T-helper 17 cell (primary cell): ENCODE measurements around the gene ADGRB2. TPM values are rescaled to one million over a fixed set of nuclear protein-coding genes. Genes with fewer than 3 reads are reported as not detected.
A peak's percentile ranks its signal among the peaks of the same experiment; 100 is the strongest.

Experiments
- ATAC-seq: fragments of 150-1000 bp; cut with Tn5 transposase; 2 replicates; pipeline ENCODE4 v1.10.0; 2021; ENCODE audit warnings: mild to moderate bottlenecking, moderate library complexity
- DNase-seq, 3 donors: peaks; one replicate each; pipeline versions ENCODE4 v3.0.0 to v3.0.0-alpha.2; 2020 to 2021
- H3K9me3 ChIP-seq: one replicate; pipeline ENCODE4 v1.7.0; 2013; ENCODE audit warnings: low read length, mild to moderate bottlenecking; ENCODE audit not compliant: control insufficient read depth, poor library complexity, severe bottlenecking
- H3K27ac Mint-ChIP-seq: one replicate; pipeline ENCODE4 v1.8.0; 2022; ENCODE audit warnings: mild to moderate bottlenecking, moderate library complexity, mixed read lengths
- H3K27me3 Mint-ChIP-seq: one replicate; pipeline ENCODE4 v1.8.0; 2022; ENCODE audit warnings: mixed read lengths
- H3K36me3 Mint-ChIP-seq: one replicate; pipeline ENCODE4 v1.8.0; 2022; ENCODE audit warnings: low read depth, mixed read lengths
- H3K4me1 Mint-ChIP-seq: one replicate; pipeline ENCODE4 v1.8.0; 2022; ENCODE audit warnings: mild to moderate bottlenecking, mixed read lengths
- H3K4me3 Mint-ChIP-seq: one replicate; pipeline ENCODE4 v1.8.0; 2022; ENCODE audit warnings: mild to moderate bottlenecking, moderate library complexity, mixed read lengths
- total RNA-seq, 4 donors: library from RNA in 2 of 4; stranded (reverse) in 2 of 4; gene quantifications; one replicate each; pipeline ENCODE4 v1.2.3 and lab custom pipeline; 2022 to 2026

The ADGRB2 gene
- total RNA-seq, 2 donors from 2014 or later, result 1.0 to 1.4 TPM

DNA sequence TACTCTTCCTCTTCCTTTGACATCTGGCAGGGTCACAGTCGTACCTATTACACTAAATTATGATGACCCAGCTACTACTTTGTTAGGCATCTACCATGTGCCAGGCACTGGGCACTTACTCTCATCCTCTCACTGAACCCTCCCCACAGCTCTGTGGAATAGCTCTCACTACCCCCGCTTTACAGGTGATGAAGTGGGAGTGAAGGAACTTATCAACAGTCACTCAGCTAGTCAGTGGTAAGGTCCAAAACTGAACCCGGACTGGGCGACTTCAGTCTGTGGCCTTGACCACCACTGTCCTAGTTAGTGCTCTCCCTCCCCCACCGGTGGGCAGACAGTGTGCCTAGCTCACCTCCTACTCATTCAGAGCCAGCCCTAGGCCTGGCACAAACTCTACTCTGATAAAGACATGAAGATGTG, 12.3 kb downstream of the ADGRB2 start:
- ATAC-seq (no peak), DNase-seq (no peak)
- no peaks in the 10 kb centered on the region for H3K9me3 ChIP-seq
- H3K4me1 Mint-ChIP-seq, result peaks cover 20% of the 10 kb centered on the region
- H3K27ac Mint-ChIP-seq, result no peak overlapping the region
- H3K36me3 Mint-ChIP-seq, result peaks cover 4% of the 10 kb centered on the region
- peaks cover 43% of the 10 kb centered on the region for H3K27me3 Mint-ChIP-seq
- no peak overlapping the region for H3K4me3 Mint-ChIP-seq

DNA sequence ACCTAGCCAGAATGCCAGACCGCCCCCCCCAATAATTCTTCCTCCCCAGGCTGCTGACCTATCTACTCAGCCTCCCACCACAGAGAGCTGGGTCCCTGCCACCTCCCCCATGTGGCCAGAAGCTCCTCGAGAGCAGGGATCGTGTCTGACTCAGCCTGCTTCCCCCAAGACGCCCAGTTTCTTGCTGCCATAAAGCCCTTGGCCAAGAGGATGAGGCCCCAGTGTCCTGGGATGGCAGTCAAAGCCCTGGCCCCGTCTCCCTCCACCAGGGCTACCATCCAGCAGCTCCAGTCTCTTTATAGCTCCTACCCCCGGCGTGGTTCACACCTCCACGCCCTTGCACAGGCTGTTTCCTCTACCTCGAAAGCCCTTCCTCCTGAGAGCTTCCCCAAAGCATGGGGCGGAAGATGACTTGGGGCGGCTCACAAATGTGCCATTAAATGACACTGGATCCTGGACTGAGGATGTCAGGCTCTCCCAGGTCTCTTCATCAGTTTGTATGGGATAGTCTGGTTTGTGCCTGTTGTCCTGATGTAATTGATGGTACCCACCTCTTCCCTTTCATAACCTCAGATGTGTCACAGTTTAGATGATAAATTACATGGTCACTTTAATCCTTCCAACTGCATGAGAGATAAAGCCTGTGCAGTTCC, 13.2 kb downstream of the ADGRB2 start:
- H3K9me3 ChIP-seq, result no peaks in the 10 kb centered on the region
- H3K27me3 Mint-ChIP-seq, result peaks cover 44% of the 10 kb centered on the region
- peaks cover 4% of the 10 kb centered on the region for H3K36me3 Mint-ChIP-seq
- ATAC-seq, result peak; percentile 59
- peaks cover 26% of the 10 kb centered on the region for H3K4me1 Mint-ChIP-seq
- peak overlapping the region; percentile 47 for H3K4me3 Mint-ChIP-seq
- H3K27ac Mint-ChIP-seq, result no peak overlapping the region
- DNase-seq, result no peak

- ATAC-seq (no peak), DNase-seq (no peak)
- Mint-ChIP-seq H3K4me3 (no peak overlapping the region), H3K27ac (no peak overlapping the region), H3K27me3 (peaks cover 44% of the 10 kb centered on the region), H3K36me3 (peaks cover 4% of the 10 kb centered on the region), H3K4me1 (peaks cover 29% of the 10 kb centered on the region)
- no peaks in the 10 kb centered on the region for H3K9me3 ChIP-seq
These were observed 14.1 kb downstream of the ADGRB2 start for GRCh38 chr1:31749785-31750735.

GRCh38 chr1:31748365-31748764, 15.8 kb downstream of the ADGRB2 start:
- ATAC-seq (no peak), DNase-seq (no peak)
- Mint-ChIP-seq H3K4me1 (peaks cover 32% of the 10 kb centered on the region), H3K4me3 (no peak overlapping the region), H3K36me3 (peaks cover 4% of the 10 kb centered on the region), H3K27ac (no peak overlapping the region), H3K27me3 (peaks cover 42% of the 10 kb centered on the region)
- H3K9me3 ChIP-seq, result no peaks in the 10 kb centered on the region

GRCh38 chr1:31747304-31747703, 16.8 kb downstream of the ADGRB2 start:
- Mint-ChIP-seq H3K27ac (no peak overlapping the region), H3K36me3 (peaks cover 4% of the 10 kb centered on the region), H3K27me3 (peaks cover 36% of the 10 kb centered on the region), H3K4me1 (peaks cover 33% of the 10 kb centered on the region), H3K4me3 (no peak overlapping the region)
- no peak for ATAC-seq
- DNase-seq, result no peak
- H3K9me3 ChIP-seq, result no peaks in the 10 kb centered on the region

DNA sequence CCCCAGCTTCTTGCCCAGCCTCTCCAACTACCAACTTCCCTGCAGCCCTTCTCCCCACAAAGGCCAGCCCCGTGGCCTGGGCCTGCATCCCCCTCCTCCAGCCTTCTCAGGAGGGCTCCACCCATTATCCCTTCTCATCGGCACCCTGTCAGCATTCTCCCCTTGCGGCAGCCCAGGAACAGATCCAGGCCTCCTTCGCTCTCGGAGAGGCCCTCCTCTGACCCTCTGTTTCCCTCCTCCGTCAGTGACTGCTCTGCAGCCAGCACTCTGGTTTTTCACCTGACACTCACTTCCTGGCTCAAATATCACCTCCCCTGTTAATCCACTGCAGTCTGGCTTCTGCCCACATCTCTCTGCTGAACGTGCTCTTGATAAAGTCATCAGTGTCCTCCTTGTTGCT, 17.5 kb downstream of the ADGRB2 start:
- Mint-ChIP-seq H3K4me1 (peaks cover 32% of the 10 kb centered on the region), H3K27me3 (peaks cover 36% of the 10 kb centered on the region), H3K36me3 (peaks cover 4% of the 10 kb centered on the region), H3K4me3 (no peak overlapping the region), H3K27ac (no peak overlapping the region)
- H3K9me3 ChIP-seq, result no peaks in the 10 kb centered on the region
- DNase-seq (no peak), ATAC-seq (no peak)

GRCh38 chr1:31745946-31746670, 18.0 kb downstream of the ADGRB2 start:
- Mint-ChIP-seq H3K4me1 (peaks cover 28% of the 10 kb centered on the region), H3K27me3 (peaks cover 35% of the 10 kb centered on the region), H3K4me3 (no peak overlapping the region), H3K27ac (no peak overlapping the region), H3K36me3 (peaks cover 4% of the 10 kb centered on the region)
- no peaks in the 10 kb centered on the region for H3K9me3 ChIP-seq
- DNase-seq (no peak), ATAC-seq (no peak)

DNA sequence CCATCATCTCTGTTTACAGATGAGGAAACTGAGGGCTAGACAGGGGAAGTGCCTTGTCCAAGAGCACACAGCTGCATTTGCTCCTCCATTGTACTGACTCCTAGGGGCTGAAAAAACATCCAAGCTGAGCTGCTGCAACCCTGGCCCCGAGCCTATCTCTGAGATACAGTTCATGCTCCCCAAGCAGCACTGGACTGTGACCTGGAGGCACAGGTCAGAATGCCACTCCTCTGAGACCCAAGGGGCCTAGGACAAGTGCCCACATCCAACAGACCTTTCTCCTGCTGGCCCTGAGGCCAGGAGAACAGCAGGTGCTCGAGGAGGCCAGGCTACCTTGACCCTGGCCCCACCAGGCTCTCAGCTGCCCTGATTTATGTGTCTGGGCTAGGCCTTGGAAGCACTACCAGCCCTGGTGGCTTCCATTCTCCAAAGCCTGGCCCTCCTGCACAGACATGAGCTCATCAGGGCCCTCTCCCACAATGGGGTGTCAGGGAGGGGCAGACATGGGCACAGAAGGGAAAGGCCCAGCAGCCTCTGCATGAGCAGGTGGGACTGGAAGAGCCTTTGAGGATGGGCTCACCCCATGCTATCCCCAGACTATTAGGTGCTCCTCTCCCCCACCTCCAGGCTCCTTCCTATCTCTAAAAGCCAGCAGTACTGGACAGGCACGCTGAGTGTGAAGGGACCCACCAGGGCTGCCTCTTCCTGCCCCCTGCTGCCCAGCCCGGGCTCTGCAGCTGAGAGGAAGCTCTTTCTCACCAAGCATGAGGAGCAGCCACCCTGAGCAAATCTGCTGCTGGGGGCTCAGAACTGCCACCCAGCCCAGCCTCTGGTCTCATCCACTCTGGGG, 18.8 kb downstream of the ADGRB2 start:
- peaks cover 28% of the 10 kb centered on the region for H3K27me3 Mint-ChIP-seq
- peak; percentile 73 for ATAC-seq
- DNase-seq, result peak in 2 of 3 donors; percentile 19 to 45
- no peak overlapping the region for H3K4me3 Mint-ChIP-seq
- peaks cover 4% of the 10 kb centered on the region for H3K36me3 Mint-ChIP-seq
- H3K4me1 Mint-ChIP-seq, result peaks cover 25% of the 10 kb centered on the region
- no peak overlapping the region for H3K27ac Mint-ChIP-seq
- H3K9me3 ChIP-seq, result no peaks in the 10 kb centered on the region

DNA sequence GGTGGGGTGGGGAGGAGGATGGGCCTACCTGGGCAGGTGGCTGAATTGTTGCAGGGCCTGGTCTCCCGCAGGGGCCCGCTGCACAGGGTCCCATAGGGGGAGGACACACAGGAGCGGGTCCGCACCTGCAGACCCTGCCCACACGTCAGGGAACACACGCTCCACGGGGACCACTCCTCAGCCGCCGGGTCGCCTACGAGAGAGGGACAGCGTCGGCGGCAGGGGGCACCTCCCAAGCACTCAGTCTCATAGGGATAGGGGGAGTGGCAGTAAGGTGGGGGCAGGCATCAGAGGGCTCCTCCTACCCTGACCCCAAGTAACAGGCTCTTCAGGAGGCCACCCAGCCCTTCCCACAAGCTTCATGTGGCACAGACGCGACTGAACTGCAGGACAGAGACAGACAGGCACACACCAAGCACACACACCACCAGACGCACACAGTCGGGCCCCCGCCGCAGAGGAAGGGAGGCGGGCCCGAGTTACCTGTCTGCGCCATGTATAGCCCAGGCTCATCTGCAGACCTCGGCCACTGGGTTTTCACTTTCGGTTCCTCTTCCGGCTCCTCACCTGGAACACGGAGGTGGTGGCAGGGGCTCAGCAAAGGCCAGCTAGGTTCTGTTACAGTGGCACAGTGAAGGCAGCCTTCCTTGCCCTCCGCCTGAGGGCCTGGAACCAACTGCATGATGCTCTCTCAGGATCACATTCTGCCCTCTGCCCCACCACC, 19.8 kb downstream of the ADGRB2 start:
- peak; percentile 57 for ATAC-seq
- Mint-ChIP-seq H3K4me1 (peaks cover 27% of the 10 kb centered on the region), H3K27me3 (peaks cover 19% of the 10 kb centered on the region), H3K36me3 (peaks cover 4% of the 10 kb centered on the region), H3K27ac (peak overlapping the region; percentile 59), H3K4me3 (peak overlapping the region; percentile 28)
- no peaks in the 10 kb centered on the region for H3K9me3 ChIP-seq
- DNase-seq, result no peak

GRCh38 chr1:31742462-31743212, 21.5 kb downstream of the ADGRB2 start:
- Mint-ChIP-seq H3K4me3 (no peak overlapping the region), H3K27me3 (peaks cover 10% of the 10 kb centered on the region), H3K36me3 (peaks cover 4% of the 10 kb centered on the region), H3K4me1 (peaks cover 33% of the 10 kb centered on the region), H3K27ac (no peak overlapping the region)
- no peak for ATAC-seq
- no peak for DNase-seq
- H3K9me3 ChIP-seq, result no peaks in the 10 kb centered on the region

DNA sequence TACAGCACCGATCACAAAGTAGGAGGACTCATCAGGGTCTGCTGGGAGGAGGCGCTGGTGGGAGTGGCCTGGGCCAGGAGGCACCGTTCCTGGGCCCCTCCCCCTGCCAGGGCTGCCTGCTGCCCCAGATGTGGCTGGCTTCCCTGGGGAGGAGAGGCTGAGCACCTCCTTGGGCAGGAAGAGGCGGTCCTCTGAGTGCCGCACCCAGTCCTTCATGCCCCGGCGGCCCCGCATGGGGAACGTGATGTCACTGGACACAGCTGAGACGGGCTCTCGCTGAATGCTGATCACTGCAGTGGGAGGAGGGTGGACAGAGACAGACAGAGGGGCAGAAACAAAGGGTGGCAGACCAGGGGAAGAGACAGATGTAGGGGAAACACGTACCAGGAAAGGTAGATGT, 24.8 kb downstream of the ADGRB2 start:
- ATAC-seq (peak; percentile 83), DNase-seq (peak in 2 of 3 donors; percentile 21 to 24)
- peak overlapping the region; percentile 79 for H3K27ac Mint-ChIP-seq
- peaks cover 25% of the 10 kb centered on the region for H3K4me1 Mint-ChIP-seq
- no peaks in the 10 kb centered on the region for H3K9me3 ChIP-seq
- H3K36me3 Mint-ChIP-seq, result no peaks in the 10 kb centered on the region
- peak overlapping the region; percentile 87 for H3K4me3 Mint-ChIP-seq
- no peaks in the 10 kb centered on the region for H3K27me3 Mint-ChIP-seq
